ENCODE data around the gene EIF3D. TPM values are rescaled to one million over a fixed set of nuclear protein-coding genes. Genes with fewer than 3 reads are reported as not detected.
A peak's percentile ranks its signal among the peaks of the same experiment; 100 is the strongest.
"Not testable (repeated sequence)": the region's sequence is repeated elsewhere in the genome, so short reads cannot be mapped to it uniquely, and the experiment has no call there.

Gene EIF3D
- total RNA-seq, 2 experiments from 2014 or later = 359 to 403 TPM

DNA sequence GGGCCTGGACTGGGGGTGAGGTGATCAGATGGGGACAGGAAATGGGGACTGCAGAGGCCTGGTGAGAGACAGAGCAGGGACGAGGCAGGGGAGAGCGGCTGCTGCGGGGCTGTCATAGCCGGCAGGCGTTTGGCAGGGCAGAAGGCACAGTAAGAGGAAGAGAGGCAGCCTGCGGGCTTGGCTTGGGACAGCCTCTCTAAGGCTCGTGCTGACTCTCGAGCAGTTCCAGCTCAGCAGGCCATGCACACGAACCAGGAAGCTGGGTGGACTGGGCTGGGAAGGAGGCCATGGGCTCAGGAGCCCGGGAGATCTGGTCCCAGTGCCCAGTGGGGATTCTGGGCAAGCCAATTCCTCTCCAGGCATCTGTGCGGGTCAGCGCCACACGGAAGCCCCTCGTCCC is 19.6 kb upstream of the EIF3D start:
- H3K27ac Mint-ChIP-seq = no peak overlapping the region
- intact Hi-C loops (cut with DNase I, micrococcal nuclease) = no loop called here

GRCh38 chr22:36546932-36547331 is 18.0 kb upstream of the EIF3D start:
- Mint-ChIP-seq H3K4me1 (peaks cover 4% of the 10 kb centered on the region), H3K27me3 (peaks cover 8% of the 10 kb centered on the region), H3K27ac (no peak overlapping the region), H3K36me3 (ENCODE audit: low read depth) (no peaks in the 10 kb centered on the region), H3K9me3 (ENCODE audit: low read depth) (no peaks in the 10 kb centered on the region), H3K4me3 (no peak overlapping the region)
- DNase-seq = no peak
- intact Hi-C loops (cut with DNase I, micrococcal nuclease) = loop anchor here (1.0 to 2.0 kb wide), 4 partner anchors 210 to 431 kb away; partner anchors contain the start of gene IFT27 (in 1 of the 2)
- ATAC-seq = peak; percentile 31
- ChIA-PET POLR2A (no interaction called here), CTCF (interaction anchor here (1.1 to 1.7 kb wide), 3 partner anchors 26 to 226 kb away, joined by 3 to 6 read pairs (median 4); no protein-coding TSS in a partner anchor)

More for the DNA sequence above, 19.6 kb upstream of the EIF3D start:
- ChIA-PET POLR2A (no interaction called here), CTCF (interaction anchor here (0.6 to 1.7 kb wide), 2 partner anchors 10 to 225 kb away, joined by 4 to 6 read pairs; no protein-coding TSS in a partner anchor)
- Mint-ChIP-seq H3K4me3 (no peak overlapping the region), H3K9me3 (ENCODE audit: low read depth) (no peaks in the 10 kb centered on the region), H3K4me1 (no peaks in the 10 kb centered on the region), H3K36me3 (ENCODE audit: low read depth) (no peaks in the 10 kb centered on the region), H3K27me3 (peaks cover 8% of the 10 kb centered on the region)
- ATAC-seq (no peak), DNase-seq (no peak)

DNA sequence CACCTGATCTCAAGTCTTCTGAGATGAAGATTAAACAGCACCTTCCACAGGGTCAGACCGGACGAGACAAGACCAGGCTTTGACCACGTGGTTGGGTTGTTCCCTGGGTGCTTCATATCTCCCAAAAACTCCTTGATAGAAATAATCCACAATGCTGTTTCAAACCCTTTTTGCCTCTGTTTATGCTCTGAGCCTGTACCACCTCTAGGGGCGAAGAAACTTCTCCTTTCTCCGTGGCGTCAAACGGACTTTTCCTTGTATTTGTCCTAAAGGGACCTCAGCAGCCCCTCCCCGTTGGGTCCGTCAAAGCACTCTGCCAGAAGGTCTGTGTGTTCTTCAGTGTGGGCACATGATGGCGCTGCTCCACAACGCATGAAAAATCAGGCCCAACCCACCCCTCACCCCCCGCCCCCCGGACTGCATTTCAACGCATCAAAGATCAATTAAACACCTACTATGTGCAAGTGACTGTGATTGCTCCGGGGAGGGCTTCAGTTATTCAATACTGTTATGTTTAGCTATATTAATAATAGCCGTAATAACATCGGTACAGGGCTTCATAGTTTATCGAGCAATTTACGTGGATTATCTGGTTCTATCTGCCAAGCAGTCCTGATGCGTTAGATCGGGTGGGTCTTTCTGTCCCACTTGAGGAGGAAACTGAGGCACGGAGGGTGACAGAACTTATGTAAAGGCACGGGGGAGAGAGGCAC is 17.3 kb upstream of the EIF3D start:
- peak; percentile 72 for DNase-seq
- Mint-ChIP-seq H3K9me3 (ENCODE audit: low read depth) (no peaks in the 10 kb centered on the region), H3K36me3 (ENCODE audit: low read depth) (no peaks in the 10 kb centered on the region), H3K4me1 (peaks cover 8% of the 10 kb centered on the region), H3K27ac (no peak overlapping the region), H3K27me3 (peaks cover 8% of the 10 kb centered on the region), H3K4me3 (no peak overlapping the region)
- ATAC-seq = peak; percentile 59
- ChIA-PET CTCF (interaction anchor here (0.5 to 1.2 kb wide), 4 partner anchors 10 to 462 kb away, joined by 3 to 4 read pairs (median 4); a partner anchor contains a TSS), POLR2A (no interaction called here)
- intact Hi-C loops (cut with DNase I, micrococcal nuclease) = loop anchor here (1.0 to 2.0 kb wide), 4 partner anchors 211 to 432 kb away; partner anchors contain the start of gene IFT27 (in 1 of the 2)

- Mint-ChIP-seq H3K4me3 (no peak overlapping the region), H3K27me3 (peaks cover 2% of the 10 kb centered on the region), H3K4me1 (peaks cover 8% of the 10 kb centered on the region), H3K36me3 (ENCODE audit: low read depth) (no peaks in the 10 kb centered on the region), H3K9me3 (ENCODE audit: low read depth) (no peaks in the 10 kb centered on the region), H3K27ac (no peak overlapping the region)
- DNase-seq (no peak), ATAC-seq (no peak)
- CTCF ChIA-PET = interaction anchor here (0.5 to 0.6 kb wide), 3 partner anchors 282 to 626 kb away, joined by 3 read pairs; no protein-coding TSS in a partner anchor
- POLR2A ChIA-PET = no interaction called here
- intact Hi-C loops (cut with DNase I, micrococcal nuclease) = no loop called here
Measured at GRCh38 chr22:36544107-36544620, 15.2 kb upstream of the EIF3D start.

DNA sequence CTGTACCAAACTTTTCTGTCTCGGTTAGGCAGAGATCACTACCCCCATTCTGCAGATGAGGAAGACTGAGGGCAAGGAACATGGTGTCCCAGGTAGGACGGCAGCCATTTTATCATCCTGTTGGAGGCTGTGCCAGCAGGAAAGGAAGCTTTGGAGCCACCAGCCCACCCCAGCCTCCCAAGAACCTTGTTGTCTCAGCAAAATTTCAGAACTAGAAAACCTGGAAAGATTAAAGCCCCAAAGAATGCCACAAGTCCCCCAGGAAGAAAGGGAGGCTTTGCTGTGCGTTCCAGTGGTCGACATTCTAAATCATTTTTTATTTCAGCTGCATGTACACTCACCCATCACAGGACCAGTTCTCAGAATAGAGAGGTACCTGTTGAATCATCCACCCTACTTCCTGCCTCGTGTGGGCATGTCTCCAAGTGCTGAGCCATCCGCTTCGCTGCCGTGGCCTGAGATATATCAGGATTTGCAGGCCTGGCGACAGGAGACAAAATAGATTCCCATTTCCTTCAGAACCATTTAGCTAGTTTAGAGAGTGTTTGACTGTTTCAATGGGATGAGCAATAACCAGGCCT is 13.0 kb upstream of the EIF3D start:
- Mint-ChIP-seq H3K36me3 (ENCODE audit: low read depth) (no peaks in the 10 kb centered on the region), H3K4me3 (peak overlapping the region; percentile 44), H3K27me3 (peaks cover 2% of the 10 kb centered on the region), H3K9me3 (ENCODE audit: low read depth) (no peaks in the 10 kb centered on the region), H3K27ac (peak overlapping the region; percentile 91), H3K4me1 (peaks cover 8% of the 10 kb centered on the region)
- ChIA-PET CTCF (interaction anchor here (0.6 to 2.1 kb wide), 5 partner anchors 10 to 241 kb away, joined by 3 to 10 read pairs (median 3); no protein-coding TSS in a partner anchor), POLR2A (interaction anchor here (1.0 to 1.6 kb wide), 2 partner anchors 10 to 13 kb away, joined by 4 read pairs; no protein-coding TSS in a partner anchor)
- ATAC-seq (peak; percentile 98), DNase-seq (peak; percentile 80)
- intact Hi-C loops (cut with DNase I, micrococcal nuclease) = loop anchor here in 1 of 2 experiments (1.0 kb wide), 1 partner anchor 13 kb away; the partner anchor contains the start of gene EIF3D

DNA sequence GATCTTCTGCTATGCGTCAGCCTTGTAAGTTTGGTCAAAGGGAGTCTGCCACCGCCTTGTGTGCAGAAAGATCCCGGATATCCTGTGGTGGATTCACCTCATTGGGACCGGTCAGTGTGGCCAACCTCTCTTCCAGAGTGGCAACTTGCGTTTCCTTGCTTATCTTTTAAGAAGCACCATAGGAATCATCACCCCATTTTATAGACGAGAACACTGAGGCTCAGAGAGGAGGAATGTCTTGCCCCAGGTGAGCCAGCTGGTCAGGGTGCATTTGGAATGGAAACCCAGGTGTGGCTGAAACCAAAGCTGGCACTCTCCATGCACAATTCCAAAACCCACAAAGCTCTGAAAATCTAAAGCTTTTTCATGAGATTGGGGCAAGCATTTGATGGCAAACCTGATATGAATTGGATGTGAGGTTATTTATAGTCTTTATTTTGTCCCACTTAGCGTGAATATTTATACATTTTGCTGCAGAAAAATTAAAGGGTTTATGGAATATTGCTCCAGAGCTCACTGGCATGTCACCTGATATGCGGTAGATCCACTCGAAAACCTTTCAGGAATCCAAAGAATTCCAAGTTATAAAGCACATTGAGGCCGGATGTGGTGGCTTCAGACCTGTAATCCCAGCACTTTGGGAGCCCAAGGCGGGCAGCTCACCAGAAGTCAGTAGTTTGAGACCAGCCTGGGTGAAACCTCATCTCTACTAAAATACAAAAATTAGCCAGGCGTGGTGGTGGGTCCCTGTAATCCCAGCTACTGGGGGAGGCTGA is 12.1 kb upstream of the EIF3D start:
- CTCF ChIA-PET = interaction anchor here (0.6 to 2.1 kb wide), 3 partner anchors 11 to 13 kb away, joined by 3 to 10 read pairs (median 6); no protein-coding TSS in a partner anchor
- intact Hi-C loops (cut with DNase I, micrococcal nuclease) = no loop called here
- H3K36me3 Mint-ChIP-seq (ENCODE audit: low read depth) = no peaks in the 10 kb centered on the region
- DNase-seq (no peak), ATAC-seq (no peak)
- H3K27me3 Mint-ChIP-seq = no peaks in the 10 kb centered on the region
- H3K4me3 Mint-ChIP-seq = no peak overlapping the region
- H3K27ac Mint-ChIP-seq = peak overlapping the region; percentile 25
- peaks cover 8% of the 10 kb centered on the region for H3K4me1 Mint-ChIP-seq
- POLR2A ChIA-PET = no interaction called here
- no peaks in the 10 kb centered on the region for H3K9me3 Mint-ChIP-seq (ENCODE audit: low read depth)

- Mint-ChIP-seq H3K9me3 (ENCODE audit: low read depth) (no peaks in the 10 kb centered on the region), H3K36me3 (ENCODE audit: low read depth) (no peaks in the 10 kb centered on the region), H3K4me1 (peaks cover 8% of the 10 kb centered on the region), H3K4me3 (no peak overlapping the region), H3K27me3 (no peaks in the 10 kb centered on the region), H3K27ac (no peak overlapping the region)
- ChIA-PET POLR2A (no interaction called here), CTCF (interaction anchor here (0.6 to 0.8 kb wide), 2 partner anchors 10 to 237 kb away, joined by 3 to 4 read pairs; partner anchors contain the start of gene IFT27)
- ATAC-seq (no peak), DNase-seq (no peak)
- intact Hi-C loops (cut with DNase I, micrococcal nuclease) = no loop called here
Measured at GRCh38 chr22:36538529-36538928, 9.6 kb upstream of the EIF3D start.

DNA sequence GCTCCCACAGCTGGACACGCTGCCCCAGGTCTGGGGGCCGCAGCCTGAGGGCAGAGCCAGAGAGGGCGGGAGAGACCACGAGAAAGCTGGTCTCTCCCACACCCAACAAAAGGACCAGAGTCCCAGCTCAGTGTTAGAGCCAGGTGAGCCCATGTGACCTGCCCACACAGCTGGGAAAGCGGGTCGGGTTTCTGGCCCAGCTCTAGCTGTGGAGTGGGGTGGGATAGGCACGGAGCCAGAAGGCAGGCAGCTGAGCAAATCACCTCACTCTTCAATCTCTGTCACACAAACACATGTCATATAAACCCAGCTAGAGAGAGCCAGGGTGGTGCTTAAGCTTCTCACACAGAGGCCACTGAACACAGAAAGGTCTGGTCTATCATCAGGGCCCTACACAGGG is 7.8 kb upstream of the EIF3D start:
- Mint-ChIP-seq H3K36me3 (ENCODE audit: low read depth) (no peaks in the 10 kb centered on the region), H3K4me3 (no peak overlapping the region), H3K27me3 (no peaks in the 10 kb centered on the region), H3K9me3 (ENCODE audit: low read depth) (no peaks in the 10 kb centered on the region), H3K27ac (no peak overlapping the region), H3K4me1 (peaks cover 1% of the 10 kb centered on the region)
- POLR2A ChIA-PET = no interaction called here
- DNase-seq (no peak), ATAC-seq (no peak)
- intact Hi-C loops (cut with DNase I, micrococcal nuclease) = no loop called here
- CTCF ChIA-PET = interaction anchor here (1.6 kb wide), 1 partner anchor 9 kb away, joined by 4 read pairs; no protein-coding TSS in a partner anchor

- CTCF ChIA-PET; DNase-seq; POLR2A ChIA-PET; H3K4me1 Mint-ChIP-seq; H3K36me3 Mint-ChIP-seq (ENCODE audit: low read depth); H3K4me3 Mint-ChIP-seq; H3K27me3 Mint-ChIP-seq; ATAC-seq; H3K9me3 Mint-ChIP-seq (ENCODE audit: low read depth); intact Hi-C loops (cut with DNase I, micrococcal nuclease); H3K27ac Mint-ChIP-seq: not testable (repeated sequence)
Measured at GRCh38 chr22:36533320-36533719, 4.4 kb upstream of the EIF3D start.

GRCh38 chr22:36532466-36532865 is 3.5 kb upstream of the EIF3D start:
- H3K27ac Mint-ChIP-seq = no peak overlapping the region
- no peaks in the 10 kb centered on the region for H3K27me3 Mint-ChIP-seq
- no peaks in the 10 kb centered on the region for H3K9me3 Mint-ChIP-seq (ENCODE audit: low read depth)
- no peak overlapping the region for H3K4me3 Mint-ChIP-seq
- ChIA-PET POLR2A (no interaction called here), CTCF (no interaction called here)
- H3K4me1 Mint-ChIP-seq = peaks cover 2% of the 10 kb centered on the region
- ATAC-seq = no peak
- intact Hi-C loops (cut with DNase I, micrococcal nuclease) = no loop called here
- DNase-seq = no peak
- peaks cover 11% of the 10 kb centered on the region for H3K36me3 Mint-ChIP-seq (ENCODE audit: low read depth)

DNA sequence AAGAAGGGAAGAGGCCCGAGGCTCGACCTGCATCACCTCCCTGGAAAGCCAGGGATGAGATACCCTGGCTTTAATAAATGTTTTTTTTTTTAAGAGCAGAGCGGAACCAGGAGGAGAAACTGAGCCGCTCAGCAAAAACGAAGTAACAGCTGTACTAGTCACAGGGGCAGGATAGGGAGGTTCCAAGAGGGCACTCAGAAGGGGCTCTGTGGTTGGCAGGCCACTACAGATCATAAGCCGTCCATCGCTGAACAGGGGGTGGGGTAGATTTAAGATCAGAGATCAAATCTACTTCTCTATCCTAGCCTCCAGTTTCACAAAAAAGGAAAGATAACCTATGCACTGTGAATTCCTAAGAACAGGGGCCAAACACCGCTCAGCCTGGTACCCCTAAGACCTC is 625 bp downstream of the EIF3D start:
- H3K4me1 Mint-ChIP-seq = peaks cover 25% of the 10 kb centered on the region
- peak overlapping the region; percentile 99 for H3K27ac Mint-ChIP-seq
- H3K4me3 Mint-ChIP-seq = peak overlapping the region; percentile 82
- POLR2A ChIA-PET = interaction anchor here (0.6 to 1.7 kb wide), 6 partner anchors 10 to 710 kb away, joined by 3 to 10 read pairs (median 6); no protein-coding TSS in a partner anchor
- CTCF ChIA-PET = interaction anchor here (0.6 to 1.0 kb wide), 6 partner anchors 17 to 391 kb away, joined by 3 to 4 read pairs (median 3); no protein-coding TSS in a partner anchor
- DNase-seq (peak; percentile 23), ATAC-seq (no peak)
- H3K27me3 Mint-ChIP-seq = no peaks in the 10 kb centered on the region
- H3K36me3 Mint-ChIP-seq (ENCODE audit: low read depth) = peaks cover 52% of the 10 kb centered on the region
- intact Hi-C loops (cut with DNase I, micrococcal nuclease) = loop anchor here (2.0 to 5.0 kb wide), 7 partner anchors 48 to 1978 kb away; partner anchors contain the start of genes DDX17 (in 1 of the 2), GGA1 (in 1 of the 2), MYH9 (in 1 of the 2) and RBFOX2 (in 1 of the 2)
- H3K9me3 Mint-ChIP-seq (ENCODE audit: low read depth) = no peaks in the 10 kb centered on the region

Measured in activated CD4-positive, alpha-beta T cell treated with anti-CD3 and anti-CD28 coated beads for 36 hours (primary cell).